HG03045 (cell line): ENCODE measurements around the gene FOXS1.
"Not testable (repeated sequence)": the region's sequence is repeated elsewhere in the genome, so short reads cannot be mapped to it uniquely, and the experiment has no call there.

ENCODE experiments used
- ATAC-seq: cut with Tn5 transposase; IDR thresholded peaks from one replicate; pipeline ENCODE4 v1.9.1; 2021; ENCODE audit warnings: mild to moderate bottlenecking, moderate library complexity; ENCODE audit not compliant: unreplicated experiment

Gene FOXS1

DNA sequence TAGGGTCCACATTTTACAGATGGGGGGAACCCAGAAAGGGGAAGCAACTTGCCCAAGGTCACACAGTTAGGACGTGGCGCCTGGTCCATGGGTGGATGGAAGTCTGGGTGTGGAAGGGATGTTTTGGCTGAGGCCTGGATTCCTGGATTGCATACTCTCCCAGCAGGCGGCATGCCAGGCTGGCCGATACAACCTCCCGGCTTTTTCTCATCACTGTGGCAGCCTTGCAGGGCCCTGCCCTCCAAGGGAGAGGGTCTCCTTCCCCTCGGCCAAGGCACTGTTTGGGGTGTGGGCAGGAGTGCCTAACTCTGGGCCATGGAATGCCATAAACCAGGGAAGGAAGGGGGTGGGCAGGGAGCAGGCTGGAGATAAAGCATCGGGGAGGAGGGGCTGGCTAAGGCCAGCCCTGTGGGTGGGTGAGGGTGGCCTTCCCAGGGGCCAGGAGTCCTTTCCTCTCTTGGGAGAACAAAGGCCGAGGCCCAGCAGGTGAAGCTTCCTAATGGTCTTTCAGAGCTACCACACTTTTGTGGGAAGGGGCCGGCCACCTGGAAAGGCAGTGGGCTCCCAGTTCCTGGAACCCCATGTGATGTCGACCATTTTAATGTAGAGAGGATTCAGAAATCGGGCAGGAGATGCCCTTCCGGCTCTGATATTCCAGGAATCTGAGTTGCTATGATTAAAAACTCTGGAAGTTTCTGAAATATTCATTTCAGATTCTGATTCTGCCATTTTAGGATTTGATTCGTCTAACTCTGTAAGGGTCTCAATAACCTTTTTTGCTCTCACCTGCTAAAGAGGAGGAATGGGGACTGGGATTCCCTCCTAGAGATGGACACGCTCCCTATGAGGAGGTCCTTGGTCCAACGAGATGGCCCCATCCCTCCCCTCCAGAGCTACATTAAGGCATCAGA is 4.2 kb downstream of the FOXS1 start:
- no peak for ATAC-seq

DNA sequence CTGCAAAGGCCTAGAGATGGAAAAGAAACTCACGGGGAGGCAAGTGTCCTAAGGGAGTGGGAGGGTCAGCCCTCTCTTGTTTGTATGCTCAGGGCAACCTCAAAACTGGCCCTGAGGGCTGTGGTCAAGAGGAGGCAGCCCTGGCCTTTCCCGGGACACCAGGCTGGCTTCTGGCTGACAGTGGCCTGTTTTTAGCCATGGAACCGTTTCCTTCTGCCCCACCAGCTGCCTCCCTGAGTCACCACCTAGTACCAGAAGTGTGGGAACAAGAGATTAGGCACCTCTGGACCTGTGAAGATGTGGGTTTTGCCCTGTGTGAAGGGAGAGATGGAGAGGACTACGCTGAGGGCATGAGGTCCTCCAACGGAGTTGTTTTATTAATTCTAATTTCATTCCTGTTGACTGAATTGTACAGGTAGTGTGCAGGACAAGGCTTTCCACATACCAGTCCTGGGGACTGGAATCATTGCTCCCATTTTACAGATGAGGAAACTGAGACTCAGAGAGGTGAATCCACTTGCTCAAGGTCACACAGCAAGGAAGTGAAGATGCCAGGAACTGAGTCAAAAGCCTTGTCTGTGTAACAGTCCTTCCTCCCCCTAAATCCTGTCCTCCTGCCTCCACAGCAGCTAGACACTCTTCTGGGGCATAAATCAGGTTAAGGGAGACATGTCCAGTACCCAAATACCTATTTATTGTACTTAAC is 5.5 kb downstream of the FOXS1 start:
- no peak for ATAC-seq

DNA sequence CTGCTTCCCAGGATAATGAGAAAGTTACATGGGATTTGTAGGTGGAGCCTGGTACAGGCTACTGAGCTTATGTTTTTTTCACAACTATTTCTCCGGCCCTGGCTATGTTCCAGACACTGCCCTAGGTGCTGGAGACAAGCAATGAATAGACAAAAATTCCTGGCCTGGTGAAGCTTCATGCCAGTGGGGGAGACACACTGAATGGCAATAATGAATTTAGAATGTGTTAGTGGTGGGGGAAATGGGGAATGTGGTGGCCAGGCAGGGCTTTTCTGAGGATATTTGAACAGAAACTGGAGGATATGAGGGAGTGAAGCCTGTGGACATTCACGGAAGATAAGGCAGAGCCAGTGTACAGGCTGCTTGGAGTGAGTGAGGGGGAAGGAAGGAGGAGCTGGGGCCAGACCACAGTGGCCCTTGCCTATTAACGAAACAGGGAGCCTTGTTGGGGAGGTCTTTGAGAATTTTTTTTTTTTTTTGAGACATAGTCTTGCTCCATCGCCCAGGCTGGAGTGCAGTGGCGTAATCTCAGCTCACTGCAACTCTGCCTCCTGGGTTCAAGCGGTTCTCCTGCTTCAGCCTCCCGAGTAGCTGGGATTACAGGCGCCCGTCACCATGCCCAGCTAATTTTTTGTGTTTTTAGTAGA is 6.6 kb downstream of the FOXS1 start:
- ATAC-seq: no peak

DNA sequence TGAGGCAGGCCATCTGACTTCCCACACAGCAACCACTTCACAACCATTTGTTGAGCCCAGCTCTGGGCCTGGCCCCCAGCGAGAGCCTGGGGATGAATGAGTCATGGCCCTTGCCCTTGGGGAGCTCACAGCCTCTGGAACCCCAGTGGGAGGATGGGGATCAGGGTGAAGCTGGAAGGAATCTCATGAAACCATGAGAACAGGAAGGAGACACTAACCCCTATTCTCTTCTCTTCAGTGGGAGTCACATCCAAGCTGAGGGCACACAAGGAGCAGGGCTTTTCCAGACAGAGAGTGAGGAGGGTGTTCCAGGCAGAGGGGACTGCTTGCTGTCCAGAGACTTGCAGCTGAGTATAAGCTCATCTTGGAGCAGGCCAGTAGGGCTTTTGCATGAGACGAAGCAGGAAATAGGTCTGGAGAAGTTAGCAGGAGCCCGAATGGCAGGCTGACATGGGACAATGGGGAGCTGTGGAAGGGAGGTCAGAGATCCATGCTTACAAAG is 7.5 kb downstream of the FOXS1 start:
- ATAC-seq: no peak

DNA sequence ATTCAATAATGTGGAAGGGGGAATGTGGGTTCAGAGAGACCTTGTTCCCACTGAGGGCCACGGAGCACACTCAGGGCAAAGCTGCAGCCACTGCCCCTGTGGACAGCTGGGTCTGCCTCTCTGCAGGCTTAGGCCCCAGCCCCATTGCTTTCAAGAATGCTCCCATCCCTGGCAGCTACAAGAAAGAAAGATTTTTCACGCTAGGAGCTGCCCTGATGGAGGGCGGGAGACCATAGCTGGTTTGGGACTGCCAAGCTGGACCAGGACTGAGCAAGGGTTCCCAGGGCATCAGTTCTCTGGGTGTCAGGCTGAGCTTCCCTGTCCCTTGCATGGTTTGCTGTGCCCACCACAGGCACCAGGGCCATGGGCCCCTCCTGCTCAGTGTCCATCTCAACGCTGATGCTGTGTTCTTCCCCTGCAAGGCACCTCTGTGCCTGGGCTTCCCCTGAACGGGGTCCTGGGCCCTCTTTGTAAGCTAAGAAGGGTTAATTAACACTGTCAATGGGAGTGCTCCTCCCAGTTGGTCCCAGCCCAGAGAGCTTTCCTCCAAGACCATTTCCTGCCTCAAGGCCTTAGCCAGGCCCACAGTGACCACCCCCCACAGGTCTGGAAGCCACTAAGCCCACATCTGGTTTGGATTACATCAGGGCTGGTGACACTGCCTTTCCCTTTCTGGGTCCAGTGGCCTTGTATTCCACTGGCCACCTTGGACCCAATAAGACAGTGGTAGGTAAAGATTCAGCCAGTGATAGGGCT is 8.4 kb downstream of the FOXS1 start:
- ATAC-seq: no peak

DNA sequence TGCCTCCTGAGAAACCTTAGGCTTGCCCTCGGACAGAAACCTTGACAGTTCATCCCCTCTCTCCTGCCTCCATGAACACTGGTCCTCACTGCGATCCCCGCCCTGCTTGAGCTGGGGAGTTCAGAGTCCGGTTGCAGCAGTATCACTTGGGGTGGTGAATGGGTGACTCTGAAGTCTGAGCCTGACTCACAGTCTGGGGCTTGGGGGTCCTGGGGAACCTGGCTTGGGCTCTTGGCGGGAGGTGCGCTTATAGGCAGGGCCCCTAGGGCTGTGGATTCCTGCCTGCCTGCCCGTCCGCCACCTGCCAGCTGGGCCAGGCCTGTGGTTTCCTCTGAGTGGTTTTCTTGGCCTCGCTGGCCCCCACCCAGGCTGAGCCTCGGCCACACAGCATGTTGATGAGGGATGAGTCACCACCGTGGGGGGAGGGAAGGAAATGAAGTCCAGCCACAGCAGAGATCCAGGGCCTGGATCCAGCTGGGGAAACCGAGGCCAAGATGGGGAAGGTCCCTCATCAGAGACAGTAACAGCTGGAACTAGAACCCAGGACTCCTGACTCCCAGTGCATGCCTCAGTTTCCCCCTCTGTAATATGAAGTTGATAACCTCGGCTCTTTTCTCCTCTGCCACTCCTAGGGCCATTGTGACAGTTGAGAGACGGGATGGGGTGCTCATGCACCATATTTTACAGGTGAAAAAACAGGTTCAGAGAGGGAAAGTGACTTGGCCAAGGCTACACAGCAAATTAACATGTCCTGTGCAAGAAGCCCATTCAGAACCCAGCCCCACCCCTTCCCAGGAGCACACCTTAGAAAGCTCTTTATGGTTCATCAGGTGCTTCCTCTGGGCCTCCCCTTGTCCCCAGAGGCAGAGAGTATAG is 9.2 kb downstream of the FOXS1 start:
- ATAC-seq: peak; percentile 62

DNA sequence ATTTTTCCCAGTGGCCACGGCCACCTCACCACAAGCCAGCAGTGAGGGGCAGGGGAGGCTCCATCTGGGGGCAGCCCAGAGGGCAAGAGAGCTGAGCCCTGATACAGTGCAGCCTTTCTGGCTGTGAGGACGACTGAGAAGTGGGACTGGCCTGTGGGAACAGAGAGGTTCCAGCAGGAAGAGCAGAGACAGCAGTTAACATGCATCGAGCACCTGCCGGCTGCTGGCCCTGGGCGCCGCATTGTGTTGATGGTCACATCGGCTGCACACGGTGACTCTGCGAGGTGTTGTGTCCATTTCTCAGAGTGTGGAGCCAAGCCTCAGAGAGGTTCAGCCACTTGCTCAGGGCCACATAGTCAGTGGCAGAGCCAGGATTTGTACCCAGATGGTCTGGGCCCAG is 9.8 kb downstream of the FOXS1 start:
- ATAC-seq: no peak

DNA sequence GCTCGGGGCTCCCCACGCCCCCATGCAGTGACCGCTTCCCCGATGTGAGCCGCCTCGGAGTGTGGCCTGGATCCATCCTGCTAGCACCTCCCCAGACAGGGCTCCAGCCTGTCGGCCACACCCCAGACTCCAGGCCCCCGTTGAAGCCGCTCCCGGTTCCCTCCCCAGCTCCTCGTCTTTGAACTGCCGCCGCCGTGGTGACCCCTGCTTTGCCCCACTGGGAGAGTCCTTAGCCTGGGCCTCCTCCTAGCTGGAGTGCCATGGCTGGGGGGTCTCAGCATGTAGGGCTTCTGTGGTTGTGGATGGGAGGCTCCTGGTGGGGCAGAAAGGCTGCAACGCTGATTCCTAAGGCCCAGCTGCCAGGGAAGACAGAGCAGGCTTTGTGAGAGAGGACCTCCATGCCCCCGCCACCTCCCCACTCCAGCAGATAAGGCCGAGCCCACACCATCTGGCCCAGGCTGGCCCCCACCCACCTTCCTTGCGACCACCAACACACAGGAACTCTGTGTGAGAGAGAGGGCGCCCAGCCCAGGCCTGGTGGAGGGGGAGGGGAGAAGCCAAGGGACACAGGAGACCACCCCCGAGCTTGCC is 11.4 kb downstream of the FOXS1 start:
- ATAC-seq: no peak

DNA sequence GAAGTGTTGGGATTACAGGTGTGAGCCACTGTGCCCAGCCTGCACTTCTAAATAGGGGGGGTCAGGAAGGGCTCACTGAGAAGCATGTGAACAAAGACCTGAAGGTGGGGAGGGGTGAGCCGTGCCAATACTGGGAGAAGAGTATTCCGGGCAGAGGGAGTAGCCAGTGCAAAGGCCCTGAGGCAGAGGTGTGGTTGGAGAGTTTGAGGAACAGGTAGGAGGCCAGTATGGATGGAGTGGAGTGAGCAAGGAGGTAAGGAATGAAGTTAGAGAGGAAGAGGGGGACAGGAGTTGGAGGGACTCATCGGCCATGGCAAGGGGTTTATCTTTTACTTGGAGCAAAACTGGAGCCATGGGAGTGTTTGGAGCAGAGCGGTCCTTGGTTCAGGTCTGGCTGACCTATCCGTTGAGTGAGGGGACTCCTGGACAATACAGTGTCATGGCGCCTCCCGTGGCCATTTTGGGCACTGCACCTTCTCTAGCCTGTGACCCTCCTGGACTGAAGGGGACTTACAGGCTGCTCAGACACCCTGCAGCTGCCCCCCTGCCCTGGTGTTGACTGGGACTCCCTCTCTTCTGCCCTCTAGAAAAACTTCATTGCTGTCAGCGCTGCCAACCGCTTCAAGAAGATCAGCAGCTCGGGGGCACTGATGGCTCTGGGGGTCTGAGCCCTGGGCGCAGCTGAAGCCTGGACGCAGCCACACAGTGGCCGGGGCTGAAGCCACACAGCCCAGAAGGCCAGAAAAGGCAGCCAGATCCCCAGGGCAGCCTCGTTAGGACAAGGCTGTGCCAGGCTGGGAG is 12.1 kb downstream of the FOXS1 start:
- ATAC-seq: no peak

DNA sequence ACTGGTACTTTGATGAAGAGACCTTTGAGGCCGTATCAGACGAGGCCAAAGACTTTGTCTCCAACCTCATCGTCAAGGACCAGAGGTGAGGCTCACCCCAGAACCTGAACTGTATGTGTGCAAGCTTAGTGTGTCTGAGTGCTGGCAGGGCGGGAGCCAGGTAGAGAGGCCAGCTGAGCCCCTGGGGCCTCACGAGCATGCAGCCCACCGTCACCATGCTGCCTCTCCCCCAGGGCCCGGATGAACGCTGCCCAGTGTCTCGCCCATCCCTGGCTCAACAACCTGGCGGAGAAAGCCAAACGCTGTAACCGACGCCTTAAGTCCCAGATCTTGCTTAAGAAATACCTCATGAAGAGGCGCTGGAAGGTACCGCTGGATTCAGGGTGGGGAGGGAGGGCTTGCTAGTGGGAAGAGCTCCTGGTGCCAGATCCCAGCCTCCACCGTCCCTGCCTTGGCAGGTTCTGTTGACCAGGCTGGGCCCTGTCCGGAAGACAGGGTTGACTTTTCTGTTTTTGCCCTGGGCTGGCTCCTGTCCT is 13.6 kb downstream of the FOXS1 start:
- no peak for ATAC-seq

DNA sequence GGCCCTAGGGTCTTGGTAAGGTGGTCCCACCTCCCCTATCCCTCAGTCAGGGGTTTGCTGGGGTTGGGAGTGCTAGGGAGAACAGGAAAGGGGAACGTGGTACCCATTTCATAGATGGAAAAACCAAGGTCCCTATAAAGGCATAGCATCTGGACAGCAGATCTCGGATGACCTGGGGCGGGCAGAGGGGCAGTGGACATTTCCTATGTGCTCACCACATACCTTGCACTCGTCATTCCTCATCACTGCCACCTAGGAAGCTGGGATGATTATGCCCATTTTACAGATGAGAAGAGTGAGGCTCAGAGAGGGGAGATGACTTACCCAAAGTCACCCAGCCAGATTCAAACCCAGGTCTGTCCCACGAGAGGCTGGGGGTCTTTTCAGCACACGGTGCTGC is 14.2 kb downstream of the FOXS1 start:
- ATAC-seq: no peak

DNA sequence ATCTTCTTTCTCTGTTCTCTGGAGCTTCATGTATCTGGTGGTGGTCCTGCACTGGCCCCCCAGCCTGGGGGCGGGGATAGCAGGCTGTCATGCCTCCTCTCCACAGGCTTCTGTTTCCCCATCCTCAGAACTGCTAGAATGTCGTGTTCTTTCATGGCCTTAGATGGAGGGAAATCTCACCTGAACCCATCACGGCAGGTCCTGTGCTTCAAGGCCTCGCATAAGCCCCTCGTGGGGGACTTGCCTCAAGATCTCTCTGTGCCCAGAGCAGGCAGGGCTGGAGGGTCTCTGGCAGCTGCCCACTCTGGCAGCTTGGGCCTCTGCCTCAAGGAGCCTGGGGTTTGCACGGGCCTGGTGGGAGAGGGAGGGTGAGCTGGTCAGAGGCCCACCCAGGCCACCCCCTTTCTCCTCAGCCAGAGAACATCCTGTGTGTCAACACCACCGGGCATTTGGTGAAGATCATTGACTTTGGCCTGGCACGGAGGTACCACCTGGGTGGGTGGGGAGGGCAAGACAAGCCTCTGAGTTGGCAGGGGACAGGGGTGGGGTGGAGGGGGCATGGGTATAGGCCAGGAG is 14.9 kb downstream of the FOXS1 start:
- no peak for ATAC-seq

DNA sequence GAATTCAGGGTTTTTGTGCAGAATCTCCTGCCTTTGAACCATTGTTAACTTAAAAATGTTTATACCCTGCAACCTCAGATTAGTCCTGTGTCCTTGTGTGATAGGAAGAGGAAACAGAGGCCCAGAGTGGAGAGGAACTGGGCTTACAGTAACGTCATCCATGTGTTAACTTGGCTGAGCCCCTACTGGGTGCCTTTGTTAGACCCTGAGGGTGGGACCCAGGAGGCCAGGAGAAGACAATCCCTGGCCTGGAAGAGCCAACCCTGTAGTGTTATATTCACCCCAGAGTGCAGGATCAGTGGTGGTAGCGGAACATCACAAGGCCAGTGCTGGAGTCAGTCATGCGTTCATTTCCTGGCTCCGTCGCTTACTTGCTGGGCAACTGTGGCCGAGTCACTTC is 15.7 kb downstream of the FOXS1 start:
- ATAC-seq: no peak

DNA sequence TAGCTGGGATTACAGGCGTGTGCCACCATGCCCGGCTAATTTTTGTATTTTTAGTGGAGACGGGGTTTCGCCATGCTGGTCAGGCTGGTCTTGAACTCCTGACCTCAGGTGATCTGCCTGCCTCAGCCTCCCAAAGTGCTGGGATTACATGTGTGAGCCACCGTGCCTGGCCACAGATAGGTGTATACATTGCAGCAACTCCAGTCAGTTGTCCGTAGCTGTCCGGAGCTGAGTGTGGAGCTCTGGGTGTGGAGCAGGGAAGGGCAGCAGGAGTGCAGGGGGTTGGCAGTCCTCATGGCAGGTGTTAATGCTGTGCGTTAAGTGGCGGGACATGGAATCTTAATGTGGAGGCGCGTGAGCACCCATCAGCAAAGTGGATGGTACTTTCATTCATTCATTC is 17.4 kb downstream of the FOXS1 start:
- ATAC-seq: not testable (repeated sequence)

DNA sequence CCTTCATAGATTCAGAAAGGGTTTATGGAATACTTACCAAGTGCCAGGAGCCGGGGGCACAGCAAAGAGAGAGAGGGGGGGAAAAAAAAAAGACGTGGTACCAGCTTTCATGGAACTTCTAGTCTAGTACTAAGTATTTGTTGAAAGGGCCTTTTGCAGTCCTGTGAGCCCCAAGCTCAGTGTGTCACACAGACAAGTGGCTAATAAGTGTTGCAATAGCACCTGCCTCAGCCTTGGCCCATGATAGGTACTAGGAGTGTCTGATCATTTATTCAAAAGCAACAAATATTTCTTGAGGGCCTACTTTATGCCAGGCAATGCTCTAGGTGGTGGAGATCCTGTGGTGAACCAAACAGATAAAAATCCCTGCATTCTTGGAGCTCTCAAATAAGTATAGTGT is 18.3 kb downstream of the FOXS1 start:
- ATAC-seq: no peak

DNA sequence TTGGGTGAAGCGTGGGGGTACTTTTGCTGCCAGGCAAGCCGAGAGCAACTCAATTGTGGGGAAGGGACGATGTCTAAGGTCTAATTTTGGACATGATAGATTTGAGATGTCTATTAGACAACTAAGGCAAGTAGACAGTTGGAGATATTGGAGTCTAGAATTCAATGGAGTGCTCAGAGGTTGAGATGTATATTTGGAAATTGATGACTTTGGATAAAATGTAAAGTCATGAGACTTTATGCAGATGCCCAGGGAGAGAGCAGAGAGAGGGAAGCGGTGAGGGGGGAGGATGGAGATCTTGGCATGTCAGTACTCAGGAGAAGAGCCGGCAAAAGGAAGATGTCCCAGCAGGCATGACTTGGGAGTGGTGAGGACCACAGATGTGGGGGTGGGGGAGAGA is 19.3 kb downstream of the FOXS1 start:
- ATAC-seq: no peak

DNA sequence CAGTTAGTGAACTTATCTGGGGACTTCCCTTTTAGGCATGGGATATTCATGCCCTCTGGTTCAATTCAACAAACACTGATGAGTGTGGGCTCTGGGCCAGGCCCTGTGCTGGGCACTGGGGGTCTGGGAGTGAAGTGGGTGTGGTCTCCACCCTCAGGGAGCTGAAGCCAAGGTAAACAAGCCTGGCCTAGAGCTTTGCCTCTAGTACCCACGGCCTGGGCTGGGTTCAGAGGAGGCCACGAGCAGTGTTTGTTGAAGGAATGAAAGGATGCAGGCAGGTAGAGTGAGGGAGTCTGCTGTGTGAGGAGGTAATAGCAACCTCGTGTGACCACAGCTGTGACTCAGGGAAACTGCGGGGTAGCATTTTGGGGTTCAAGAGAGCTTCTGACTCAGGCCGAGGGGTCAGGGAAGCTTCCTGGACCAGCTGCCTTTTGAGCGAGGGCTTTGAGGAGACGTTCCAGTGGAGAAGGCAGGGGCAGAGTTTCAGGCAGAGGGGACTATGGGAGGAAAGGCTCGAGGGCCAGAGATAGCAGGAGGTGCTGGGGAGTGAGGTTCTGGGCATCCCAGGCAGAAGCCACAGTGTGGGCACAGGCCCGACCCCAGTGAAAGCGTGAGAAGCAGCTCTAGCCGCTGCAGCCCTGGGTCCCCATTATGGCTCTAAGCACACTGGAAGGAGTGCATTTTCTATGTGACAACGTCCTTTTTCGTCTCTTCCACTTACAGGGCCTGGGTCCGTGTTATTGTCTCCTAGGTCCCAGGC is 20.7 kb downstream of the FOXS1 start:
- ATAC-seq: no peak
